HepG2 (cell line): ENCODE measurements around the gene PPP2R2D. TPM values are rescaled to one million over a fixed set of nuclear protein-coding genes. Genes with fewer than 3 reads are reported as not detected.
A peak's percentile ranks its signal among the peaks of the same experiment; 100 is the strongest.

Experiments
- ATAC-seq: fragments of 200-7000 bp; cut with Tn5 transposase; 3 replicates; pipeline ENCODE4 v1.9.1; 2020; ENCODE audit warnings: mild to moderate bottlenecking, moderate library complexity
- BruUV-seq: library from RNA; stranded (reverse); fragments of 400-500 nt; replicated peaks from 2 replicates; lab custom pipeline; 2021; lab: Mats Ljungman, UMichigan
- CTCF ChIA-PET: fragments of 300-600 bp; formaldehyde crosslinking; extraction: SDS; loops from one replicate; lab custom pipeline; 2021; ENCODE audit warnings: low total read pairs, inconsistent platforms, low intra/inter-chr PET ratio; lab: Yijun Ruan, JAX
- POLR2A ChIA-PET: fragments of 350-600 bp; sonication (Branson Sonifier 250); formaldehyde crosslinking; loops from one replicate; lab custom pipeline; 2020; ENCODE audit warnings: antibody characterized with exemption, inconsistent platforms; lab: Yijun Ruan, JAX
- DNase-seq: peaks from one replicate; pipeline ENCODE4 v3.0.0-alpha.2; 2015; ENCODE audit warnings: low spot score
- FAIRE-seq: peaks from 3 replicates; lab custom pipeline; 2011; peaks lifted over from hg19 to GRCh38; lab: Jason Lieb, UNC
- H2AFZ ChIP-seq: one replicate; pipeline ENCODE4 v1.6.1; 2011; ENCODE audit warnings: low read length, inconsistent platforms
- H3K27ac ChIP-seq: fragments of 300-600 bp; 3 replicates; pipeline ENCODE4 v1.8.0; 2011; ENCODE audit warnings: mixed run types, mild to moderate bottlenecking, mixed read lengths, low read length, inconsistent platforms; ENCODE audit not compliant: insufficient read depth; ENCODE audit errors: extremely low read length
- H3K27me3 ChIP-seq, 2 experiments: fragments of 200-600 bp in 1 of 2; 2 replicates in 1 of 2; 3 replicates in 1 of 2; pipeline versions ENCODE4 v1.6.0 to v1.8.0; 2011; ENCODE audit warnings: low read length in 2 of 2, mild to moderate bottlenecking in 2 of 2, moderate library complexity in 2 of 2, inconsistent platforms in 1 of 2; ENCODE audit not compliant: insufficient read depth in 2 of 2, control insufficient read depth in 1 of 2
- H3K36me3 ChIP-seq, 2 experiments: fragments of 200-600 bp in 1 of 2; replicated peaks in 1 of 2; 2 replicates in 1 of 2; 3 replicates in 1 of 2; pipeline versions ENCODE4 v1.5.1 to v1.8.0; 2011; ENCODE audit warnings: low read length in 2 of 2, inconsistent platforms in 1 of 2; ENCODE audit not compliant: insufficient read depth in 2 of 2, control insufficient read depth in 1 of 2
- H3K4me1 ChIP-seq: 2 replicates; pipeline ENCODE4 v1.5.1; 2012; ENCODE audit warnings: low read length, inconsistent platforms; ENCODE audit not compliant: insufficient read depth
- H3K4me2 ChIP-seq: 2 replicates; pipeline ENCODE4 v1.6.0; 2011; ENCODE audit warnings: low read depth, low read length, inconsistent platforms
- H3K4me3 ChIP-seq, 3 experiments: fragments of 200-600 bp in 1 of 3; sonication (generic), shearing (Covaris generic) in 1 of 3; replicated peaks in 1 of 3; 2 replicates each; pipeline ENCODE4 v1.5.1; 2011 to 2016; ENCODE audit warnings: low read length in 3 of 3, inconsistent platforms in 2 of 3, low read depth in 2 of 3, mild to moderate bottlenecking in 2 of 3, control low read depth in 1 of 3, mixed read lengths in 1 of 3; ENCODE audit not compliant: insufficient read depth in 1 of 3
- H3K79me2 ChIP-seq: one replicate; pipeline ENCODE4 v1.6.1; 2011; ENCODE audit warnings: low read length, inconsistent platforms; ENCODE audit not compliant: insufficient read depth
- H3K9ac ChIP-seq: 2 replicates; pipeline ENCODE4 v1.6.0; 2011; ENCODE audit warnings: mild to moderate bottlenecking, low read depth, low read length, inconsistent platforms; ENCODE audit not compliant: insufficient read depth
- H3K9me3 ChIP-seq: 2 replicates; pipeline ENCODE4 v1.5.1; 2012; ENCODE audit warnings: mild to moderate bottlenecking, low read length
- H4K20me1 ChIP-seq: 2 replicates; pipeline ENCODE4 v1.6.0; 2011; ENCODE audit warnings: inconsistent platforms, mild to moderate bottlenecking, low read length, moderate library complexity; ENCODE audit not compliant: insufficient read depth
- KDM6A ChIP-seq: IDR thresholded peaks from 2 replicates; pipeline ENCODE4 v1.6.1; 2016; ENCODE audit warnings: low read depth
- MIER3 ChIP-seq: IDR thresholded peaks from 2 replicates; pipeline ENCODE4 v1.6.1; 2016; ENCODE audit warnings: missing compliant biosample characterization, borderline replicate concordance
- NFAT5 ChIP-seq: sonication (generic); formaldehyde crosslinking; IDR thresholded peaks from 2 replicates; pipeline ENCODE4 v1.4.0; 2020; ENCODE audit warnings: missing genetic modification reagents
- NFE2L2 ChIP-seq: fragments of 150-350 bp; IDR thresholded peaks from 2 replicates; pipeline ENCODE4 v1.6.1; 2014; ENCODE audit warnings: low read length
- RBM39 ChIP-seq: fragments of 200-400 bp; formaldehyde crosslinking; IDR thresholded peaks from one replicate; pipeline ENCODE4 v1.6.1; 2018; ENCODE audit warnings: antibody characterized with exemption, mild to moderate bottlenecking, low read depth, low read length; ENCODE audit not compliant: poor library complexity, severe bottlenecking
- RFX5 ChIP-seq: IDR thresholded peaks from 2 replicates; pipeline ENCODE4 v1.6.1; 2011; ENCODE audit warnings: low read depth, low read length, improper control_type of control experiment
- ZBTB2 ChIP-seq: sonication (generic); formaldehyde crosslinking; IDR thresholded peaks from 2 replicates; pipeline ENCODE4 v1.8.0; 2022; ENCODE audit warnings: low read depth, missing genetic modification reagents
- ZNF205 ChIP-seq: IDR thresholded peaks from 2 replicates; pipeline ENCODE4 v1.6.1; 2018; ENCODE audit warnings: missing biosample characterization, missing genetic modification reagents
- ZNF496 ChIP-seq: sonication (generic); formaldehyde crosslinking; IDR thresholded peaks from 2 replicates; pipeline ENCODE4 v1.8.1; 2023; ENCODE audit warnings: mild to moderate bottlenecking, moderate library complexity, missing genetic modification reagents; ENCODE audit not compliant: insufficient replicate concordance
- ZNF546 ChIP-seq: sonication (generic); formaldehyde crosslinking; conservative IDR thresholded peaks from 2 replicates; pipeline ENCODE4 v1.8.1; 2023; ENCODE audit warnings: mild to moderate bottlenecking, missing genetic modification reagents
- ZNF550 ChIP-seq: sonication (generic); formaldehyde crosslinking; IDR thresholded peaks from 2 replicates; pipeline ENCODE4 v1.4.0; 2020; ENCODE audit warnings: mild to moderate bottlenecking, missing genetic modification reagents, borderline replicate concordance
- ZNF562 ChIP-seq: sonication (generic); formaldehyde crosslinking; IDR thresholded peaks from 2 replicates; pipeline ENCODE4 v1.8.0; 2022; ENCODE audit warnings: missing genetic modification reagents, borderline replicate concordance
- ZSCAN25 ChIP-seq: sonication (generic); formaldehyde crosslinking; IDR thresholded peaks from 2 replicates; pipeline ENCODE4 v1.8.0; 2022; ENCODE audit warnings: mild to moderate bottlenecking, missing genetic modification reagents
- WGBS: methylation state at CpG from one replicate; pipeline ENCODE4 v1.1.6; 2017; ENCODE audit warnings: low lambda C conversion rate; 5-methylcytosine and 5-hydroxymethylcytosine counted together
- in situ Hi-C: cut with HindIII; loops from 2 replicates; pipeline ENCODE4 v1.10.0; 2017; ENCODE audit warnings: low pct_unique_long_range_greater_than_20kb; ENCODE audit not compliant: extremely low pct_ligation_motif_present
- intact Hi-C: fragments of 100-400 bp; cut with micrococcal nuclease; formaldehyde crosslinking; loops from one replicate; pipeline ENCODE4 v1.10.0; 2022; ENCODE audit not compliant: unreplicated experiment
- polyA plus RNA-seq, 8 experiments: library from polyadenylated mRNA; depleted of rRNA in 3 of 8; stranded (reverse) in 7 of 8; unstranded in 1 of 8; fragments of >200 nt; fragmentation: Illumina TruSeq in 4 of 8; extraction: Trizol in 4 of 8; gene quantifications; 2 replicates each; pipeline versions ENCODE4 v1.2.1 to v1.2.3, GENCODE V29; 2011 to 2016; ENCODE audit warnings: low read depth in 4 of 8, missing spikeins in 1 of 8, mixed read lengths in 1 of 8; ENCODE audit not compliant: insufficient read depth in 1 of 8
- total RNA-seq, 5 experiments: library from RNA; depleted of rRNA; stranded (reverse); fragments of >200 nt; fragmentation: Illumina TruSeq; extraction: Trizol; gene quantifications; 2 replicates each; pipeline ENCODE4 v1.2.3, GENCODE V29; 2016; ENCODE audit warnings: low read depth in 1 of 5

PPP2R2D gene
- total and polyA plus RNA-seq, 2 of the 13 experiments (the other 11 are each of a cell fraction or from before 2014, with no cell fraction given), result 32.7 to 33.2 TPM

- Histone ChIP-seq H3K4me1 (peaks cover 18% of the 10 kb centered on the region), H4K20me1 (peaks cover 72% of the 10 kb centered on the region), H3K27ac (no peak overlapping the region), H3K36me3 (peaks cover 2 to 8% of the 10 kb centered on the region in 2 experiments; a peak in 3 of 5 replicates), H2AFZ (no peak overlapping the region), H3K79me2 (peaks cover 97% of the 10 kb centered on the region), H3K9me3 (peaks cover 5% of the 10 kb centered on the region), H3K4me2 (no peak overlapping the region), H3K9ac (no peak overlapping the region), H3K4me3 (no peak overlapping the region), H3K27me3 (no peaks in the 10 kb centered on the region)
- ChIA-PET CTCF (no interaction called here), POLR2A (no interaction called here)
- in situ Hi-C loops (no loop called here), intact Hi-C loops (no loop called here)
- no peak for DNase-seq
- ATAC-seq, result peak; percentile 23; the same call in 1 of the 3 replicates
- WGBS, result 95% methylated on average over 22 of the region's 23 CpGs
- BruUV-seq, result no TSS peak
- no peak for TF ChIP-seq ZNF562 (CRISPR knock-in tag)
- TF ChIP-seq ZNF496 (CRISPR knock-in tag), result no peak
- no peak for TF ChIP-seq RFX5
- no peak for TF ChIP-seq NFAT5 (CRISPR knock-in tag)
- no peak for TF ChIP-seq ZNF546
- no peak for TF ChIP-seq ZSCAN25 (CRISPR knock-in tag)
- TF ChIP-seq MIER3 (CRISPR knock-in tag), result no peak
- TF ChIP-seq NFE2L2, result no peak
- TF ChIP-seq ZNF205, result no peak
- no peak for TF ChIP-seq ZNF550 (CRISPR knock-in tag)
- TF ChIP-seq RBM39, result no peak
- no peak for TF ChIP-seq ZBTB2 (CRISPR knock-in tag)
- no peak for TF ChIP-seq KDM6A (CRISPR knock-in tag)
- FAIRE-seq, result no peak
Observed at GRCh38 chr10:131929122-131929845, 28.5 kb downstream of the PPP2R2D start.
